ENCODE measurements around the gene PLEKHA7.
"Not testable (repeated sequence)": the region's sequence is repeated elsewhere in the genome, so short reads cannot be mapped to it uniquely, and the experiment has no call there.

Gene PLEKHA7

DNA sequence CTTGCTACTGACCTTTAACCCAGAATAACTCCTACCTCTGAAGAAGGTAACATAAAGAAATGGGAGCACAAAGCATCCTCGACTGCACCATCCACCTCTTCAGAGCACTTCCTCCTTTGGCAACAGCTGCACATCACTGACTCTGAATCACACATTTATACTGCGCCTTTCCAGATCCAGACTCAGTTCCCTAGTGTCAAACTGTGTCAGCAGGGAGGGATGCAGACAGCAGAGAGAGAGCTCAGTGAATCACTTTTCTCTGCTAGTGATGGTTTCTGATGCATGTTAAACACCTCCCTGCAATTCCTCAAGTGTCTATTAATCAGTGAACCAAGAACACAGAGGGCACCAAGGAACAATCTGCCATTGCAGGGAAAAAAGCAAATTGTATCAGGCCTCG lies 118.9 kb downstream of the PLEKHA7 start:
- no peak for DNase-seq (ENCODE audit: low read depth, low spot score)
- H3K4me3 ChIP-seq (ENCODE audit: low read length) = no peak overlapping the region

DNA sequence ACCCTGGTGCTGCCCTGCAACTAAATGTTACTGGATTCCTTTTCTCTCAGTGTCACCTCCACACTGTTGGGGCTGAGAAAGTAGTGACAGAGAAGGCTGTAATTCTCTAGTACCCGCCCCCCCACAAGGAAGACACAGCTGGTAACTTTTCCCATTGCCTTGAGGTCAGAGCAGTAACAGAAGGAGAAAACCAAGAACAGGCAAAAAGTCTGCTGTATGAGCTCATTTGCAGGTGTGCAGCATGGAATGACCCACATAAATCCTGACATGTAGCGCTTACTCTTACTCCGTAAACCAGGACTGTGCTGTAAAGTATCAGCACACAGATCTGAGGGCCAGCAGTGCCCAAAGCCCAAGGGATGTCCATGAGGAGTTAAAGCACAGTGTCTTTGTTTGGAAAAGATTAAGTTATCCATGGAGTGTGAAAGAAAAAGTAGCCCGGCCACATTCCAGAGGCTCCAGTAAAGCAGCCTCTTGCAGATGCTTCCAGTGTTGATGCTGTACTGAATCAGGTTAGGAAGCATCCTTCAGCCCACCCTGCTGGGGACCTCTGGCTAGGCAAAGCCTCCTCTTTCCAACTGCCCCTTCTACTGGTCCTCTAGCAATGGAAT lies 120.7 kb downstream of the PLEKHA7 start:
- no peak overlapping the region for H3K4me3 ChIP-seq (ENCODE audit: low read length)
- no peak for DNase-seq (ENCODE audit: low read depth, low spot score)

DNA sequence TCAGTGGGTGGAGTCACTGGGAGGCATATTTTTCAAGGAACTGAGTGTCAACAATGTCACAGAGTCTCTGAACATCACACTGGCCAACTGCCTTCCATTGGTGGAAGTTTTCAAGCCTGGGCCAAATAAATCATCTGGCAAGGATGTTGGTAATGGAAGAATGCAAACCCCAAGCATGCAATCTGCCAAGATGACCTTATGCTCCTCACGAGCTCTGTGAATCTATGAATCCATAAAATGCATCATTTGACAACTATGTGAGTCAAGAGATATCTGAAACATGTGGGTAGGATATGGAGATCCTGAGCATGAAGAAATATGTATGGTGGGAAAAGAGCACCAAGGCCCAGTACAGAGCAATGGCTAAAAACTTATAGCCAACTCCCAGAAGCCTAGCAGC lies 122.2 kb downstream of the PLEKHA7 start:
- no peak for DNase-seq (ENCODE audit: low read depth, low spot score)
- no peak overlapping the region for H3K4me3 ChIP-seq (ENCODE audit: low read length)

DNA sequence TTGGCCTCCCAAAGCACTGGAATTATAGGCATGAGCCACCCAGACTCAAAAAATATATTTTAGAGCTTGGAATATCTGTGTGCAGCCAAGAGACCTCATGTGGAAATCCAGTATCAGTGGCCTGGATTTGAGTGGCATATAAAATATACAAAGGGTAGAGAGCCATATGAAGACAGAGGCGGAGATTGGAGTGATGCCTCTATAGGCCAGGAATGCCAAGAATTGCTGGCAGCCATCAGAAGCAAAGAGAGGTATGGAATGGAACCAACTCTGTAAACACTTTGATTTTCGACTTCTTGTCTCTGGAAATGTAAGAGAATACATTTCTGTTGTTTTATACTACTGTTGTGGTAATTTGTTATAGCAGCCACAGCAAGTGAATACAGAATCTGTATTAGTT lies 123.0 kb downstream of the PLEKHA7 start:
- DNase-seq (ENCODE audit: low read depth, low spot score) = no peak

DNA sequence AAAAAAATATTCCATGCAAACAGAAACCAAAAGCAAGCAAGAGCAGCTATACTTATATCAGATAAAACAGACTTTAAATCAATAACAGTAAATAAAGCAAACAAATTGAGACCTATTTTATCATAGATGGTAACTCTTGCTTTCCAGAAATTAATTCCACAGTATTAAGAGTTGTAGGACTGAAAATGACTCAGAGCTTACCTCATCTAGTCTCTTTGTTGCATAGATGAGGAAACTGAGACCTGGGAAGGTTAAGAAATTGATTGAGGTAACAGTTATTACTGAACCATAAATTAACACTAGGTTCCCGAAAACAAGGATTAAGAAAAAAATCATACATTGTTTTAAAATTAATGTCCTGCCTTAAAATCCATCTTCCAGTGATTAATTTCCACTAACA lies 123.8 kb downstream of the PLEKHA7 start:
- no peak for DNase-seq (ENCODE audit: low read depth, low spot score)
- H3K4me3 ChIP-seq (ENCODE audit: low read length) = no peak overlapping the region

More for the DNA sequence above, 123.0 kb downstream of the PLEKHA7 start:
- H3K4me3 ChIP-seq (ENCODE audit: low read length) = no peak overlapping the region

DNA sequence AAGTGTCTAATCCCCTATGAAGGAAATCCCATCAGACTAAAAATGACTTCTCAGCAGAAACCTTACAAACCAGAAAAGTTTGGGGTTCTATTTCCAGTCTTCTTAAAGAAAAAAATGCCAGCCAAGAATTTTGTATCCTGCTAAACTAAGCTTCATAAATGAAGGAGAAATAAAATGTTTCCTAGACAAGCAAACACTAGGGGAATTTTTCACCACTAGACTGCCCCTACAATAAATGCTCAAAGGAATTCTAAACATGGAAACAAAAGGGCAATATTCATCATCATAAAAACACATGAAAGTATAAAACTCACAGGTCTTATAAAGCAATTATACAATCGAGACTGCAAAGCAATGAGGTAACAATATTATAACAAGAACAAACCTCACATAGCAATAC lies 124.3 kb downstream of the PLEKHA7 start:
- no peak overlapping the region for H3K4me3 ChIP-seq (ENCODE audit: low read length)
- DNase-seq (ENCODE audit: low read depth, low spot score) = no peak

DNA sequence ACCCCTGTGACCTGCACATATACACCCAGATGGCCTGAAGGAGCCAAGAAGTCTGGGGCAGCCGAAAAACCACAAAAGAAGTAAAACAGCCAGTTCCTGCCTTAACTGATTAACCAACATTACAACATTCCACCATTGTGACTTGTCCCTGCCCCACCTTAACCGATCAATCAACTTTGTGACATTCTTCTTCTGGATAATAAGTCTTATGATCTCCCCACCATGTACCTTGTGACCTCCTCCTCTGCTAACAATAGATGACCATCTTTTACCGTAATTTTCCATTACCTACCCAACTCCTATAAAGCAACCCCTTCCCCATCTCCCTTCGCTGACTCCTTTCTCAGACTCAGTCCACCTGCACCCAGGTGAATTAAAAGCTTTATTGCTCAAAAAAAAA lies 125.2 kb downstream of the PLEKHA7 start:
- H3K4me3 ChIP-seq (ENCODE audit: low read length); DNase-seq (ENCODE audit: low read depth, low spot score): not testable (repeated sequence)

DNA sequence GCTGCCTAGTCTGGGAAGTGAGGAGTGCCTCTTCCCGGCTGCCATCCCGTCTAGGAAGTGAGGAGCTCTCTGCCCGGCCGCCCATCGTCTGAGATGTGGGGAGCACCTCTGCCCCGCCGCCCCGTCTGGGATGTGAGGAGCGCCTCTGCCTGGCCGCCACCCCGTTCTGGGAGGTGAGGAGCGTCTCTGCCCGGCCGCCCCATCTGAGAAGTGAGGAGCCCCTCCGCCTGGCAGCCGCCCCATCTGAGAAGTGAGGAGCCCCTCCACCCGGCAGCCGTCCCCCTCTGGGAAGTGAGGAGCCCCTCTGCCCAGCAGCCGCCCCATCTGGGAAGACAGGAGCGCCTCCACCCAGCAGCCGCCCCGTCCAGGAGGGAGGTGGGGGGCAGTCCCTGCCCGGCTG lies 126.3 kb downstream of the PLEKHA7 start:
- not testable (repeated sequence) for DNase-seq (ENCODE audit: low read depth, low spot score); H3K4me3 ChIP-seq (ENCODE audit: low read length)

DNA sequence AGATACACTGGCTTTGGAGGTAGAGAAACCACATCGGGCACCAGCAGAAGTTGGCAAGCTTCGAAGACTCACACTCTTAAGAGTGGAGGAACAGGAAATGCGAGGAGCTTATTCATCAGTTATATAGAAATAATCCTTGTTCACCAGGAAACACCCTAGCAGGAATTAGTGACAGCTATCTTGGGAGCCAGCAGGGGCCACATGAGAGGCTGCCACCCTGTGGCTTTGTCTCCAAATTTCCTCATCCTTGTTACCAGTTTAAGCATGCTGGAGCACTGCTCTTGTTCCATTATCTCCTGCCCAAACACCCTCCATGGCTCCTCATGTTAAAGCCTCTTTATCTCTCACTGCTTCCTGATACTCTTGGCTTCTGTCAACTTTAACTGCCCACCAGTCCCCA lies 131.0 kb downstream of the PLEKHA7 start:
- no peak for DNase-seq (ENCODE audit: low read depth, low spot score)
- H3K4me3 ChIP-seq (ENCODE audit: low read length) = no peak overlapping the region

DNA sequence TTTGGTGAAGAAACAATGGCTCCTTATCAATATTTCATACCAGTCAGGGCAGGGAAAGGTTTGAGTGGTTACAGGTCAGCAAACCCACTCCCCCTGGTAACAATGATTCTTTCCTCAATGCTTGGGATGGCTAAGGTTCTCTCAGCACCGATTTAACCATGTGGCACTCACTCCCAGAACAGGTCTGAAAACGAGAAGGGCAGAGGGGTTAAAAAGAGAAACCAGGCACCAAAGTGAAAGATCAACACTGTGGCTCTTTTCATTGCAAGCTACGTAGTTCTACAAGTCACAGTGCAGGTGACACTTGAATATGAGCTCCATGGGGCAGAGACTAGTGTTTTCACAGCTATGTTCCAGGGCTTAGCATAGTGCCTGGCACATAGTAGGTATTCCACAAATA lies 132.4 kb downstream of the PLEKHA7 start:
- no peak for DNase-seq (ENCODE audit: low read depth, low spot score)
- no peak overlapping the region for H3K4me3 ChIP-seq (ENCODE audit: low read length)

DNA sequence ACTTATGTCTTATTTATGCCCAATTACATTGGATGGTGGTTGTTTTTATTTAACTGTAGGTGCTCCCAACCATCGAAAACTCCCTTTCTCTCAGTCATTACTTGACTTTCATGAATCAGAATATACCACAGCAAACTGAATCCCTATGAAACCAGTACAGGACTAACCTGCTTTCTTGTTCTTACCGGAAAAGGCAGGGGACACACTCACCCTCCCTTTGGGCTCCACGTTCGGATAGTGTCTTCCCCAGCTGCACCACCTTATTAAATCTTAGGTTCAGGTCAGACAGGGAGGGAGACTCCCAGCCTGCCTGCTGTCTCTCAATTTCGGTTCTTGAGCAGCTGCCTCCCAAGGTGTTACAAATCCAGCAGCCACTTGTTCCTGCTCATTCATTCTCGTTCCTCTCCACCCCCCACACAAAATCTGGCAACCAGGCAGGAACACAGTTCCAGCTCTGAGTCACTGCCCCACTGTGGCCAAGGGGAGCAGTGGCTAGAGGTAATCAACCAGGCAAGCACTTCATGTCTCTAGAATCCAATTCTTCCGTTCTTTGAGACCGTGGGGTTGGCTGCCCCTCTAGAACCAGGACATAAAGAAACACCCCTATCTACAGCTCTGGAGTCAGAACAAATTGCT lies 133.0 kb downstream of the PLEKHA7 start:
- DNase-seq (ENCODE audit: low read depth, low spot score) = no peak
- H3K4me3 ChIP-seq (ENCODE audit: low read length) = no peak overlapping the region

DNA sequence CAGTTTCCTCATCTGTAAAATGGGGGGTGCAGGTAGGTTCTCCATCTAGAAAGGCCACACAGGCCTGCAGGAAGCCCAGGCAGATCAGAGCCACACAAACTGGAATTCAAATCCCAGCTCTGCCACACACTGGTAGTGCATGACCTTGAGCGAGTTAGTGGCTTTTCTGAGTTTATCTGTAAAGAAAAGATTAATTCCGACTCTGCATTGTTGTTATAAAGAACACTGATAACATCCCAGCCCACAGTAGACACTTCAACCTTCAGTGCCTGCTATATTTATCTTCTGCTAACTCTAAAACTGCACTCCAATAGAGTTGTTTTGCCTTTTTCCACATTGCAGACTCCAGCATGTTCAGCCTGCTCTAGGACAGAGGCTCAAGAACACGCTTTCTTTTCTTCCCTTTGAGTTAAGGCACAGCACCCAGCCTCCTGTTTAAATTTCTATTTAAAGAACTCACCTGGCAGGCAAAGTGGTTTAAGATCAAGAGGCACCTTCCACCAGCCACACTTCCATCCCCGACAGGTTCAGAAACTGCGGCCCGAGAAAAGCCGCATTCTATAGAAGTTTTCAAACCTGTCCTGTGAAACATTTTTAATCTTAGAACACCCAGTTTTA lies 133.9 kb downstream of the PLEKHA7 start:
- no peak overlapping the region for H3K4me3 ChIP-seq (ENCODE audit: low read length)
- DNase-seq (ENCODE audit: low read depth, low spot score) = no peak

DNA sequence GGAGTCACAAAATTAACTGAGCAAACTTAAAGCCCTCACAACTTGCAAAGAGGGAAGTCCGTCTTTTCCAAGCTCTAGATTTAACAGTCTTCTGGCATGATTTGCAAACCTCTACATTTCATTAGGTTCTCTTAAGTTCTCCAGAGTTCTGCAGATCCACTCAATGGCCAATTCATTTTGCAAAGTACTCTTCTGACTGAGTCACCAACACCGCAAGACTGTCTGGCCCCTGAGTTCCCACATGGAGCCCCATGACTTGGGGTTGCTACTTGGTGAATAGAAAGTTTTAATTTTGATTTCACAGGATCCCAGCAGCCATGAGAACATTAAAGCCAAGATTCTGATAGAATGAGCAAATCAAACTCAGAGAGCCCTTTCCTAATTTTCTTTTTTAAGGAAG lies 134.5 kb downstream of the PLEKHA7 start:
- DNase-seq (ENCODE audit: low read depth, low spot score) = no peak
- H3K4me3 ChIP-seq (ENCODE audit: low read length) = no peak overlapping the region

DNA sequence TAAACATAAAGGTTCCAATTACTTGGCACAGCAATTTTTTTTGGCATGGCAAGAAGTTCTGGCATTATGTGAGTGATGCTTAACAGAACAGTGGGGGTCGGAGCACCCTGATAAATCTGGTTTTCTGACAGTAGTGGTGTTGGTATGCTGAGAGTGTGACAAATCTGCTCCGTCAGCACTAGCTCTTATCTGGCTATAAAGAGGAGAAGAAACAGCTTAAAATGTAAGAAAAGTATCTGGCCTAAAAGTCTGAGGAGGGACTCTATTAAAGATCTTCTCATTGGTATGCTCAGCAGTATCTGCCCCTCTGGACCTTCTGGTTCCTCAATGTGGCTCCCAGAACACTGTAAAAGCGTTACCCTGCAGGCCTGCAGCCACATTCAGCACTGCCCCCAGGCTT lies 137.4 kb downstream of the PLEKHA7 start:
- no peak for DNase-seq (ENCODE audit: low read depth, low spot score)
- no peak overlapping the region for H3K4me3 ChIP-seq (ENCODE audit: low read length)

DNA sequence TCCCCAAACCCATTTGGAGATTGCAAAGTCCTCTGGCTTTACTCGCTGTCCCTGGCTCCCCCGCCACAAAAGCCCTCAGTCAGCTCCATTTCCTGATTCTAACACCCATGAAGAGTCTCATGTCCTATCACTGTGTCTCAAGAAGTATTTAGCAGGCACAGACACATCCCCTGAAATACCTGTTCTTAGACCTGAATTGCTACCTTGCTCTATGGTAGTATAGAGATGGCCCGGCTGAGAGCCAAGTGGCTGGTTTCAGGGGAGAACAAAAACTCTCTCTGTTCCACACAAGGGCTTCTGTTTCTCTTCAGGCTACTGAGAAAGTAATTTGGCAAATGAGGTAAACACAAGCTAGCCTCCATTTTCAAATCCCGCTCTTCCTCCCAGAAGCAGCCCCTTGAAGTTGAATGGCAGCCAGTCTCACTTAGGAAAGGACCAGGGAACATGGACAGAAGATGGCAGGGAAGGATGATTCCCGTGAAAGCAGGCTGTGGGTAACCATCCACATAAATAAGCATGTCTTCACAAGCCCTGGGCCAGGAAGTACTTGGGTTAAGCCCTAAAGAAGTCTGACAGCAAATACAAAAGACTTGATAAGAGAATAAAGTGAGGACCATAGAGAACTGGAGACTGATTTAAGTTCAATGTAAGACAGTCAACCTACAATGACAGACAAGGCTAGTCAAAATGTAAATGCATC lies 138.0 kb downstream of the PLEKHA7 start:
- no peak overlapping the region for H3K4me3 ChIP-seq (ENCODE audit: low read length)
- no peak for DNase-seq (ENCODE audit: low read depth, low spot score)

DNA sequence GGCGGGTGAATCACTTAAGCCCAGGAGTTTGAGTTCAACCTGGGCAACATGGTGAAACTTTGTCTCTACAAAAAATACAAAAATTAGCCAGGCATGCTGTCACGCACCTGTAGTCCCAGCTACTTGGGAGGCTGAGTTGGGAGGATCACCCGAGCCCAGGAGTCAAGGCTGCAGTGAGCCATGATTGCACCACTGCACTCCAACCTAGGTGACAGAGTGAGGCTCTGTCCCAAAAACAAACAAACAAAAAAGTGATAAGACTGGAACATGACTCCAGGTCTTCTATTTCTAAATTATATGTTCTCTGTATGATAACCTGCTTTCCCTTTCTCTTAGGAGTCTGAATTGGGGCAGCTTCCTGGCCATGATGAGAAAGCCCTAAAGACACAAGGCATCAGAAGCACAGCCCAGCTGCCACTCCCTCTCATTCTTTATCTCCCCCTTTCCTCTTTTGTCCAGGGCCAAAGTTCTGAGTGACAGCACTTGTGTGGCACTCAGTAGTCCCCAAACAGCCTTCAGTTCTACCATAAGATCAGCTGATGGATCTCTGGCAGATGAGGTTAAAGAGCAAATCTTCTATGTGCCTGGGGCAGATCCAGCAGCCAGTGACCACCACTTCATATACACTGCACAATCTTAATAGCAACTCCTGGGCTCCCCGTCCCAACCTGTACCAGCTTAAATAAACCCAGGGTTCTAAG lies 139.8 kb downstream of the PLEKHA7 start:
- DNase-seq (ENCODE audit: low read depth, low spot score) = no peak
- no peak overlapping the region for H3K4me3 ChIP-seq (ENCODE audit: low read length)

DNA sequence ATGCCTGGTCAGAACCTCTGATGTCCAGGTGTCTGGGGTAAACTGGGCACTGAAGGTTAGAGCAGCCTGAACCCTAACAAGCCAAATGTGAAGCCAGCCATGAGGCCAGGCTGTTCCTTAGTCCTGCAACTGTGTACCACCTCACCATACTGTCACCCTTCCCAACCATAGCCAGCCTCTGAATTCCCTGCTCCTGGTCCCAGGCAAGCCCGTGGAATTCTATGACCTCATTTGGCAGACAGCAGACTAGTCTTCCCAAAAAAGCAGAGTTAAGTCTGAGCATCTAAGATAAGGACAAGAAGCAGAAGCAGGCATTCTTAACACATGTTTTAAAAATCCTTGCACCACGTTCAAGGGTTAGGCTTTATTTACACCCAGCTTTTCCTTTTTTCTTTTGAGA lies 140.9 kb downstream of the PLEKHA7 start:
- DNase-seq (ENCODE audit: low read depth, low spot score) = no peak
- H3K4me3 ChIP-seq (ENCODE audit: low read length) = no peak overlapping the region

DNA sequence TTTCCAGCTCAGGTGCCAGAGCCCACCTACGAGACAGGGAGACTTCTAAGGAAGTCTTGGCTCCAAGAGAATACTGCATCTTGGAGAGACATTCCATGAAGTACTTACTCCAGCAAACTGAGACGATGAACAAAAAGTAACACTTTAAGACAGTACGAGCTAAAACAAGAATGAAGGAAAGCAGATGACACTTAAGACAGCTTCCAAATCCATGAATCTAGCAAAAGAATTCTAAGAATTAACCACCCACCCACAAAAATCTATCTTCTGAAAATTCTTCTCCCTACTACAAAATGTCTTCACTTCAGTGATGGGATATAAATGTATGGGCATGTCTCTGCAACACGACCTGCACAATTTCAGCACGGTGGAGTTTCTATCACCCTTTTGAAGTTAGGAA lies 142.8 kb downstream of the PLEKHA7 start:
- H3K4me3 ChIP-seq (ENCODE audit: low read length) = no peak overlapping the region
- DNase-seq (ENCODE audit: low read depth, low spot score) = no peak

DNA sequence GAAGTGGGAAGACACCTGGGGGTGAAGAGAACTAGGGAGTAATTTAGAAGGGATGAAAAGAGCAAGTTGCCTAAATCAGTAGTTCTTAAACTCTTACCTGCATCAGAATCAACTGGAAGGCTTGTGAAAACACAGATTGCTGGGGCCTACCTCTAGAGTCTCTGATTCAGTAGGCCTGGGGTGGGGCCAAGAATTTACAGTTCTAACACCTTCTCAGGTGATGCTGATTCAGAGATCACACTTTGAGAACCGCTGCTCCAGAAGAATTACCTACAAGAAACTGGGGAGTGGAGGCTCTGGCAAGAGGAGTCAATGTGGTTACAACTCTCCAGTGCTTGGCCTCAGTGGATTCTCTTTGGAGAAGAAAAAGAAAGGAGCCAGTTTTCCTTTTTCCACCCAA lies 147.1 kb downstream of the PLEKHA7 start:
- H3K4me3 ChIP-seq (ENCODE audit: low read length) = no peak overlapping the region
- no peak for DNase-seq (ENCODE audit: low read depth, low spot score)

DNA sequence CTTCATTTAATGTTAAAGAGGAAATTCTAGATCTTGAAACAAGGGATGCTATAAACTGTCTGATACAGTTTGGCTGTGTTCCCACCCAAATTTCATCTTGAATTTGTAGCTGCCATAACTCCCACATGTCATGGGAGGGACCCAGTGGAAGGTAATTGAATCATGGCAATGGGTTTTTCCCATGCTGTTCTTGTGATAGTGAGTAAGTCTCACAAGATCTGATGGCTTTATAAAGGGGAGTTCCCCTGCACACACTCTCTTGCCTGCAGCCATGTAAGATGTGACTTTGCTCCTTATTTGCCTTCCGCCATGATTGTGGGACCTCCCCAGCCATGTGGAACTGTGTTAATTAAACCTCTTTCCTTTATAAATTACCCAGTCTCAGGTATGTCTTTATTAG lies 149.8 kb downstream of the PLEKHA7 start:
- DNase-seq (ENCODE audit: low read depth, low spot score); H3K4me3 ChIP-seq (ENCODE audit: low read length): not testable (repeated sequence)

Data from Jurkat, Clone E6-1 (cell line).